Hematopoietic multipotent progenitor cell treated with erythropoietin and hydrocortisone succinate and interleukin-3 and kit ligand, for 6 days (in vitro differentiated cells): Measurements from ENCODE around the gene NEK2.
"Not testable (repeated sequence)": the region's sequence is repeated elsewhere in the genome, so short reads cannot be mapped to it uniquely, and the experiment has no call there.

Source experiments
- DNase-seq: peaks from one replicate; pipeline ENCODE4 v3.0.0-alpha.2; 2015

NEK2 gene

DNA sequence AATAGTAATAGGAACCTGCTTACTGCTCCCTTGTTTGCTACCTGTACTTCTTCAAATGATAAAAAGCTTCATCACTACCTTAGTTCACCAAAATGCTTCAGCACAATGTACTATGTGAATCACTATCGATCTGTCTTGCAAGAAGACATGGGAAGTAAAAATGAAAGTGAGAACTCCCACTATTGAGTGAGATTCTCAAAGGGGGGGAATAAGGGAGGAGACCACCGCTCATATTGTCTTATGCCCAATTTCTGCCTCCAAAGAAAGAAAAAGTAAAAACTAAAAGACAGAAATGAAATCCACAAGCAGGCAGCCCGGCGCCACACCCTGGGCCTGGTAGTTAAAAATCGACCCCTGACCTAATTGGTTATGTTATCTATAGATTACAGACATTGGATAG lies 18.5 kb upstream of the NEK2 start:
- not testable (repeated sequence) for DNase-seq

GRCh38 chr1:211688421-211688820 lies 13.0 kb upstream of the NEK2 start:
- no peak for DNase-seq

- no peak for DNase-seq
Measured at GRCh38 chr1:211687462-211688215, 12.2 kb upstream of the NEK2 start.

DNA sequence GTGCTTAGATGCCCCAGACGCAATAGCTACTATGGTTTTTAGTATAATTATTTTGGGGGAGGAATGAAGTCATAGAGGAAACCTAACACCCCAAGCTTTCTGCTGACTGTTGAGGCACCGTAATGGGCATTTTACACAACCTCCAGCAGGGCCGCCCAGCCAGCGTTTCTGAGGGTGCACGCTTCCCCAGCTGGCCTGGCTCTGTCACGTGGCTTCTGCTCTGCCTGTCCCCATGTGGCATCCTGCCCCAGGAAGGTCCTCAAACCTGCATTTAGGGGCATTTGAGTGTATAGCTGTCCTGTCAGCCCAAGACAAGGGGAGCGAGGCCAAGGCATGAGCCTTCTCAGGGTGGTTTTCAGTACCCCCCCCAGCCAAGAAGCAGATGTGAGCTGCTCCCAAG lies 10.4 kb upstream of the NEK2 start:
- DNase-seq, result no peak

DNA sequence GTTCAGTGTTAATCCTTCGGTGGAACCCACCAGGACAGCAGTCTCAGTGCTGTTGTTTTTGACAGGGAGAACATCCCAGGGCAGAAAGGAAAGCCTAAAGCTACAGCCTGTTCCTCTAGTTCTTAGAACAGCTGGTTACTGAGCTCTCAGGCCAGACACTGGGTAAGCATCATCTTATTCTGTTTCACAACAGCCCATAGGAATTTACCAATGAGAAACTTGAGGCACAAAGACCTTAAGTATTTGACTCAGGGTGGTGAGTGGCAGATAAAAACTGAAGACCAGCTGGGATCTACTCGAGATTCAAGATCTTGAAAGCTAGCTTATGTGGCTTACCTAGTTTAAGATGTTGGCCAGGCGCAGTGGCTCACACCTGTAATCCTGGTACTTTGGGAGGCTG lies 9.4 kb upstream of the NEK2 start:
- no peak for DNase-seq

DNA sequence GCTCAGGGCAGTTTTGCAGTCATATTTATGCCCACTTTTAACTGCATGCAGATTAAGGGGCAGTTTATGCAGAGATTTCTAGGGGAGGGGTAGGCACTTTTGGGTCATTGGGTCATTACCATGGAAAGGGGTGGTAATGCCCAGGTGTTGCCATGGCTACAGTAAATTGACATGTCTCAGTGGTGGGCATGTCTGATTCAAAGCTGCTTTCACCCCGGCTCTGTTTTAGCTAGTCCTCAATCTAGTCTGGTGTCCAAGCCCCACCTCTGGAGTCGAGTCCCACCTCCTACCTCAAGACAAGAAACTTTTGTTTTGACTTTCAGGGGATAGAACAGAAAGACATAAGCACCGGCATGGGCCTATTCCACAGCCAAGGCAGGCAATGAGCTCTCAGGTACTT lies 8.9 kb upstream of the NEK2 start:
- DNase-seq, result no peak

GRCh38 chr1:211683396-211684297 lies 8.2 kb upstream of the NEK2 start:
- DNase-seq, result no peak

GRCh38 chr1:211682186-211682585 lies 6.8 kb upstream of the NEK2 start:
- not testable (repeated sequence) for DNase-seq

GRCh38 chr1:211680752-211681327 lies 5.4 kb upstream of the NEK2 start:
- peak; percentile 93 for DNase-seq

GRCh38 chr1:211677659-211678058 lies 2.2 kb upstream of the NEK2 start:
- no peak for DNase-seq

DNA sequence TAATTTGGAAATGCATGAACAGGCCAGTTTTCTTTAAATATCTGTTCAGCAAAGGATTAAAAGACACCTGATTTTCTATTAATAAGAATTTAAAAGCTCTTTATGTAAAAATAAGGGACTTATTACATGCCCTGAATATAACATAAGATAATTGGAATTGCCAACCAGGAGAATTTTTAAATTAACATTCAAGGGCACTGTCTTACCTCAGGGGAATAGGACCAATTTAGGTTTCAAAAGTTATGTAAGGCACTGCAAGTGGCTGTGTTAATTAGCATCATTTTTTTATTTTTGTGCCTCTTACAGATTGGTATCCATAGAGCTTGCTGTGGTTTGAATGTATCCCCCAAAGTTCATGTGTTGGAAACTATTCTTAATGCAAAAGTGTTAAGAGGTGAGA lies 1.3 kb upstream of the NEK2 start:
- no peak for DNase-seq

GRCh38 chr1:211676106-211676583 lies 724 bp upstream of the NEK2 start:
- DNase-seq, result no peak

DNA sequence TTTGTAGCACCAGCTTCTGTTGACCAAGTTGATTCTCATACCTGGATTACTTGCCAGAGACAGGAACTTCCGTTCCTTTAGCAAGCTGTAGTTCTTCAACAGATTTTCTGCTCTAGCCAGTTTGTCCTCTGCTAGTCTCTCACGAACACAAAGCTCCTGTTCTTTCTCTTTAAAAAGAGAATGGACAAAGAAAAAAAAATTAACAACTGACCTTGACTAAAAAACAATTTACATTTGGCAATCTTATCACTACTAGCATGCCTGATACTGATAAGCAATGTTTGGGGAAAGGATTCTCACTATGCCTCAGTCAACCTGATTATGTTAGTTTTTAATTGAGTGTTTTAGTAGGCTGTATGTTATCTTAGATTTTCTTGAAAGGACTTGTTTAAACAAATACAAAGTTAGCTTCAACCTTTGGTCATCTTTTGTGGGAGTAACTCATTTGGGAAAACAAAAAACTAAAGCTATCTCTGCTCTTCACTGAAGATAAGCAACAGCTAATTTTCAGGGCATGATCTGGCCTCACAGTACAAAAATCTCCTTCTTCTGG lies 8.3 kb downstream of the NEK2 start:
- DNase-seq, result no peak

DNA sequence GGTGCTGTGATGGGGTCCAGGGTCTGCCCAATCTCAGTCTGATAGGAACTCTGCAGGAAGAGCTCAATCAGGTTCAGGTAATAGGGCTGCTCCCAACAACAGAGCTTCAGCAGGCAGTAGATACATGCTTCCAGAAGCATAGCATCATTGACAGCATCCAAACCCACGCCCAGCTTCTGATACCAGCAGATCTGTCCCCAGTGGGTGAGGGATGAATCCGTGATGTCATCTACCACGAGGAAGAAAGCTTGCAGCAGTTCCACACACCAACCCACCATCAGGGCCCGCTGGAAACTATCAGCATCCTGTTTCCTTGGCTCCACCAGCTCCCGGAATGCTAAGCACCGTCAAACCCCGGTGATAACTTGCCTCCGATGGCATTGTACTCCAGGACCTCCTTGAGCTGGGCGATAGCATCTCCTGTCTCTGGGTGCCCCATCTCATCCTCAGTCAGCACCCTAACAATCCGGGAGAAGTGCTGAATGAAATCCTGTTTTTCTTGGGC lies 14.7 kb downstream of the NEK2 start:
- DNase-seq, result no peak

DNA sequence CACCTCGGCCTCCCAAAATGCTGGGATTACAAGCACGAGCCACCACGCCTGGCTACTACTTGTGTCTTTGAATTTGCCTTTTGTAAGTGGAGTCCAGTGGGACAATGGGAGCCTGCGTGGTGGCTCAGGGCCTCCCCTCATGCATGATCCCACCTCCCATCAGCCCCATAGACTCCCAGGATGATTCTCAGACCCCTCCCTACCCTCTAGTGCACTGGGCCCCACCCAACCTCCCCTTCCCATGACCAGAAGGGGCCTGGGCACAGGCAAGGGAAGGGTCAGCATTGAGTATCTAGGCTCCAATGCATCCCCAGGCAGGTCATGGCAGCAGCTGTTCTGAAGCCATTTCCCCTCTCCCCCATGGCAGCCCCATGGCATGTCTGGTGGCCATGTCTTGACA lies 18.7 kb downstream of the NEK2 start:
- no peak for DNase-seq

- peak; percentile 93 for DNase-seq
Measured at GRCh38 chr1:211654838-211655787, 20.3 kb downstream of the NEK2 start.

DNA sequence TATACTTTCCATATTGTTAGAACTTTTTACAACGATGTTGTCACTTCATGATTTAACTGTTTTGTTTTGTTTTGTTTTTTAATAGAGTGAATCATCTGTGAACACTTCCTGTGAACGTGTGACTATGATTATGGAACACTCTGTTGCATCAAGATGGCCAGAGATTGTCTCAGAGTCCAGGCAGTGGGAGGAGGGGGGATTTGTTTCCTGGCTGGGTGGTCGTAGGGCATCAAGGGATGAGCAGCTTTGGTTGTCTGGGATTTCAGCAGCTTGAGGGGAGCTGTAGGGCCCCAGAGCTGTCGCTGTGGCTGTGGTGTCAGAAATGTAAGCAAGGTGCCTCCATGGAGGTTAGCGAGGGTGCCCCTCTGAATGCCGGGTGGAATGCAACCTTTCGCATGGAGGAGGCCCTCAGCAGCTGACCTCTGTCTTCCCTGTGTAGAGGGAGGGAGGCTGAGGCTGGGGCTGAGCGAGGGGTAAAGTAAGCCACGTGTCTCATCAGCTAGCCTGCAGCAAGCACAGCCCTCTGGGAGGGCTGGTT lies 21.4 kb downstream of the NEK2 start:
- DNase-seq, result no peak

GRCh38 chr1:211653293-211653692 lies 22.1 kb downstream of the NEK2 start:
- no peak for DNase-seq

DNA sequence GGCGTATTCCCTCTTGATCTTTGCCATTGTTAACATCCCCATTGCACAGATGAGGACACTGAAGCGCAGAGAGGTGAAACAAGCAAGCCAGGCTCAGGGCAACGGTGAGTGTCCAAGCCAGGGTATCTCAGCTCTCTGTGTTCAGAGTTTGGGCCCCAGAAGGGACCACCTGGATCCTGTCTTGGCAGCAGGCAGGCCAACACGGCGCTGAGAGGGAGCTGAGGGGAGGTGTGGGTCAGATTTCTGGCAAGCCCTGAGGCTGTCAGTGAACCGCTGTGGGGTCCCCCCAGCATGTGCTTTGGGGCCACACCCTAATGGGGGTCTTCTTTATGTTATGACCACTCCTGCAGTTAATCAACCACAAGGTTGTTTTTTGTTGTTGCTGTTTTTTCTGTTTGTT lies 23.1 kb downstream of the NEK2 start:
- DNase-seq, result no peak

DNA sequence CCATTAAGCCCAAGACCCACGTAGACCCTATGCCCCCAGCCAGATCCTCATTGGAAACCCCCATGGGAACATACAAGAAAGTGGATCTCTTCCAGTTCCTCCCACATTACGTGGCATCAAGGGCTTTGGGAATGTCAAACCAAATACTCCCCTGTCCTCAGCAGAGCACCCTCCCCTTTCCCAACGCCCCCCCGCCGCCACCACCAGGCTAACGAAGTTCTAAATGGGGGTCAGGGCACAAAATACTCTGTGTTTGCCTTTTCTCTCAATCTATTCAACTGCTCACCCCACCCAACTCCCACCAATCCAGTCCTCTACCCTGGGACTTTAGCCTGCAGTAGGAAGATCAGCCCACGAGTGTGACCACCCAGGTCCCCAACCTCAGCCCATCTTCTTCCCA lies 24.5 kb downstream of the NEK2 start:
- DNase-seq, result no peak
